ENCODE data around the gene CPNE1.

- TF ChIP-seq POLR2A (IDR thresholded peaks at IDR 0.05; ENCODE audit: low read length) (no peak), GATA1 (IDR thresholded peaks at IDR 0.05; ENCODE audit: low read depth, low read length) (no peak)
These were observed 46.2 kb downstream of the CPNE1 start for GRCh38 chr20:35618263-35619131.
